Measurements from ENCODE around the gene ACTL7B.

The ACTL7B gene

DNA sequence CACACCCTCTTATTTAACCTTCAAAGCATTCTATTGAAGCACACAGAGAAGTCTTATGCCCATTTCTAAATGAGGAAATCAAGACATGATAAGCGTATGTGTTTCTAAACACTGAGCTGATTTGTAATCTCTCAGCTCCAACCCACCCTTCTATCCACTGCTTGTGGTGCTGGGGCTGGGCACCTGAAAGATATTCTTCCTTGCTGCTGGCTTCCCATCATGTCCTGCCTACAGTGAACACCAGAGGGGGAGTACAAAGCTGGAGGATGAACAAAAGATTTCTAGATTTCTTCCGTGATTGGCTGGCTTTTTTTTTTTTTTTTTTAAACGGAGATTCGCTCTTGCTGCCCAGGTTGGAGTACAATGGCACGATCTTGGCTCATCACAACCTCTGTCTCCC is 20.6 kb upstream of the ACTL7B start:
- POLR2A ChIA-PET, result no interaction called here

DNA sequence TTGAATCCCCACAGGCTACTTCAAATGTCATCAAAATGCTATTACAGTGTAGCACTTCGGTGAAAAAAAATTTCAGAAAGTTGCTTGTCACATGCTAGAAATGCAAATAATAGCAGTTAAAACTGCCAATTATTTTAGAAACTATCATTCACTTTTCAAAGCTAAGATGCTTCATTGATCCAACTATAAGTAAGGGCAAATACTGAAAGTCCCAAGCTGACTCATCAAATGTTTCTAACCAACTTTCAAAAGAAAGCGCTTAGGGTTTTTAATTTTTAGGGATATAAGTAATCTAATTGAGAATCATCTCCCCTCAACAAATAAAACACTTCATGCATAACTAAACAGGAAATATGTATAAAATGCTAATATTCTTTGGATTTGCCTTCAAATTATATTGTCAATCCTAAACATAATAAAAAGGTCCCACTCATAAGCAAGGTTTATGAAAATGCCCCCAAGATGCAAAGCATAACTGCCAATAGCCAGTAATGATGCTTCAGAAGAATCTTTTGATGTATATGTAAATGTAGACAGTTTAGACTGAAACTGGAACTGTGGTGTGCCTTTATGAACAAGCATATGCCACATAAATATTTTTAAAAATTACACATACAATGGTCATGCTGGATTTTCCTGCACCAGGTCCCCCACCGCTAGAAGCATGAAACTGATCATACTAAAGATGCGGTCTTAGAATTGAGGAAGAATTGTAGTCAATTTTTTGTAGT is 18.4 kb upstream of the ACTL7B start:
- Histone ChIP-seq H3K4me1 (ENCODE audit: control insufficient read depth, insufficient read depth, low read length) (no peaks in the 10 kb centered on the region), H3K27ac (ENCODE audit: extremely low read depth, low read depth, low read length) (no peak overlapping the region), H3K9me3 (ENCODE audit: control insufficient read depth, insufficient read depth, low read depth, low read length) (no peaks in the 10 kb centered on the region), H3K4me3 (ENCODE audit: low read depth, low read length) (no peak overlapping the region), H3K36me3 (ENCODE audit: control insufficient read depth in 2 of 2, insufficient read depth in 1 of 2, low read length in 2 of 2) (peaks cover 20 to 92% of the 10 kb centered on the region in 2 experiments)
- TF ChIP-seq SP3 (tag by site-specific recombination; IDR thresholded peaks at IDR 0.05) (no peak), ZNF660 (tag by site-specific recombination; IDR thresholded peaks at IDR 0.05) (no peak), ZNF549 (tag by site-specific recombination; IDR thresholded peaks at IDR 0.05) (no peak), GLI2 (tag by site-specific recombination; IDR thresholded peaks at IDR 0.05; ENCODE audit: borderline replicate concordance, low read depth) (no peak), KLF9 (tag by site-specific recombination; IDR thresholded peaks at IDR 0.05; ENCODE audit: low read depth) (no peak), ZNF610 (tag by site-specific recombination; IDR thresholded peaks at IDR 0.05; ENCODE audit: borderline replicate concordance) (no peak), FEZF1 (tag by site-specific recombination; IDR thresholded peaks at IDR 0.05) (no peak), KLF17 (tag by site-specific recombination; IDR thresholded peaks at IDR 0.05) (no peak), KLF1 (tag by site-specific recombination; IDR thresholded peaks at IDR 0.05) (no peak), ZNF449 (tag by site-specific recombination; IDR thresholded peaks at IDR 0.05) (no peak), ZNF426 (tag by site-specific recombination; IDR thresholded peaks at IDR 0.05) (no peak)
- TF ChIP-seq, protein P1, sequence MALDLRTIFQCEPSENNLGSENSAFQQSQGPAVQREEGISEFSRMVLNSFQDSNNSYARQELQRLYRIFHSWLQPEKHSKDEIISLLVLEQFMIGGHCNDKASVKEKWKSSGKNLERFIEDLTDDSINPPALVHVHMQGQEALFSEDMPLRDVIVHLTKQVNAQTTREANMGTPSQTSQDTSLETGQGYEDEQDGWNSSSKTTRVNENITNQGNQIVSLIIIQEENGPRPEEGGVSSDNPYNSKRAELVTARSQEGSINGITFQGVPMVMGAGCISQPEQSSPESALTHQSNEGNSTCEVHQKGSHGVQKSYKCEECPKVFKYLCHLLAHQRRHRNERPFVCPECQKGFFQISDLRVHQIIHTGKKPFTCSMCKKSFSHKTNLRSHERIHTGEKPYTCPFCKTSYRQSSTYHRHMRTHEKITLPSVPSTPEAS (tag by site-specific recombination; IDR thresholded peaks at IDR 0.05), result no peak
- TF ChIP-seq, protein P2, sequence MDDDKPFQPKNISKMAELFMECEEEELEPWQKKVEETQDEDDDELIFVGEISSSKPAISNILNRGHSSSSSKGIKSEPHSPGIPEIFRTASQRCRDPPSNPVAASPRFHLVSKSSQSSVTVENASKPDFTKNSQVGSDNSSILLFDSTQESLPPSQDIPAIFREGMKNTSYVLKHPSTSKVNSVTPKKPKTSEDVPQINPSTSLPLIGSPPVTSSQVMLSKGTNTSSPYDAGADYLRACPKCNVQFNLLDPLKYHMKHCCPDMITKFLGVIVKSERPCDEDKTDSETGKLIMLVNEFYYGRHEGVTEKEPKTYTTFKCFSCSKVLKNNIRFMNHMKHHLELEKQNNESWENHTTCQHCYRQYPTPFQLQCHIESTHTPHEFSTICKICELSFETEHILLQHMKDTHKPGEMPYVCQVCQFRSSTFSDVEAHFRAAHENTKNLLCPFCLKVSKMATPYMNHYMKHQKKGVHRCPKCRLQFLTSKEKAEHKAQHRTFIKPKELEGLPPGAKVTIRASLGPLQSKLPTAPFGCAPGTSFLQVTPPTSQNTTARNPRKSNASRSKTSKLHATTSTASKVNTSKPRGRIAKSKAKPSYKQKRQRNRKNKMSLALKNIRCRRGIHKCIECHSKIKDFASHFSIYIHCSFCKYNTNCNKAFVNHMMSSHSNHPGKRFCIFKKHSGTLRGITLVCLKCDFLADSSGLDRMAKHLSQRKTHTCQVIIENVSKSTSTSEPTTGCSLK (tag by site-specific recombination; IDR thresholded peaks at IDR 0.05), result no peak
- ChIA-PET POLR2A (no interaction called here), CTCF (interaction anchor here (0.6 kb wide), 1 partner anchor 23 kb away, joined by 4 read pairs; no protein-coding TSS in a partner anchor)

More for the DNA sequence above, 20.6 kb upstream of the ACTL7B start:
- Histone ChIP-seq H3K4me1 (ENCODE audit: control insufficient read depth, insufficient read depth, low read length) (no peaks in the 10 kb centered on the region), H3K36me3 (ENCODE audit: control insufficient read depth in 2 of 2, insufficient read depth in 1 of 2, low read length in 2 of 2) (peaks cover 20 to 91% of the 10 kb centered on the region in 2 experiments), H3K4me3 (ENCODE audit: low read depth, low read length) (no peak overlapping the region), H3K9me3 (ENCODE audit: control insufficient read depth, insufficient read depth, low read depth, low read length) (no peaks in the 10 kb centered on the region), H3K27ac (ENCODE audit: extremely low read depth, low read depth, low read length) (no peak overlapping the region)
- no peak for TF ChIP-seq BCL11B (tag by site-specific recombination; IDR thresholded peaks at IDR 0.05; ENCODE audit: low read depth)
- no peak for TF ChIP-seq ZNF114 (tag by site-specific recombination; IDR thresholded peaks at IDR 0.05)
- TF ChIP-seq KLF16 (tag by site-specific recombination; IDR thresholded peaks at IDR 0.05), result no peak
- CTCF ChIA-PET, result no interaction called here
